GM21447 (cell line): ENCODE measurements around the gene SSH2.

Experiments
- ATAC-seq: cut with Tn5 transposase; IDR thresholded peaks from one replicate; pipeline ENCODE4 v1.9.1; 2021; ENCODE audit not compliant: unreplicated experiment

SSH2 gene

DNA sequence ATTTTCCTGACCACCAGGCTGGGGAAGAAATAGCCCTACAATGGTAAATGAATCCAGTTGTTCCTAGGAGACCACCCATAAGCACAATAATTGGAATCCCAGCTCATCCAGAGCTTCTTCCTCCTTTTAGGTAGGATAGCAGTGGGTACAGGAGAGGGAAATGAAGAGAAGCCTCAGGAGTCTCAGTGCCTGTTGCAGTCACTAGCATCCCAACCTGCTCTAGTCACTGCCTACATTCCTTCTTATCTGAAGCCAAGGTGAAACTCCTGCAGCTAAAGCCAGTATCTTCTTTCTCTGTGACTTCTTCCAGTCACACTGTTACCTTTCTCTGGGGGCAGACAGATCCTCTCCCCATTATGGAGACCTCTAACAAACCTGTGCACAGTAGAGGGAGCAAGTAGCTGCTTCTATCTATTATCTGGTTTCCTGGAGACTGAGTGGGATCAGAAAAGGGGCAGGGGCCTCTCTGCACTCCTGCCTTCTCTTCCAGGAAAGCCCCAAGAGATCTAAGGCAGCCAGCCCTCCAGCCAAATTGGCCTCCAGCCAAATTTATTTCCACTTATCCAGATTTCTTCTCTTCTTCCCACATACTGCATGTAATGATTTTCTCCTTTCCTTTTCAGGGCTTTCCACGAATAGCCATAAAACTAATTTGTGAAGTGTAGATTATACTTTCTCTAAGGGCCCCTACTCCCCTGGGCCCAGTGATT lies 85.5 kb downstream of the SSH2 start:
- no peak for ATAC-seq

DNA sequence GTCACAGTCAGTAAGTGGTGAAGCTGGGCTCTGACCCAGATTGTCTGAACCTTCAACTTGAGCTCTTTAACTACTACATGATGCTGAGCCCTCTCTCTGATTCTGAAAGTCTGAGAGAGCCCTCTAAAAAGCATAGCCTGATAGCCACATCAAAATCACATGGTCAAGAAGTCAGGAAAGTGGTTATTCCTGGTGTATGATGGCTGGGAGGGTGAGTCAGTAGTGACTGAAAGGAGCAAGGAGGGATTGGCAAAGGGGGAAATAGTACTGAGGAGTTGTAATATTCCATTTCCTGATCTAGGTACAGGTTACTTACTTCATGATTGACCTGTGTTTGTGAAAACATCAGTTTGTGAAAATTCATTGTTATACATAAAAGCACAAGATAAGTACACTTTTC lies 89.1 kb downstream of the SSH2 start:
- ATAC-seq = no peak

DNA sequence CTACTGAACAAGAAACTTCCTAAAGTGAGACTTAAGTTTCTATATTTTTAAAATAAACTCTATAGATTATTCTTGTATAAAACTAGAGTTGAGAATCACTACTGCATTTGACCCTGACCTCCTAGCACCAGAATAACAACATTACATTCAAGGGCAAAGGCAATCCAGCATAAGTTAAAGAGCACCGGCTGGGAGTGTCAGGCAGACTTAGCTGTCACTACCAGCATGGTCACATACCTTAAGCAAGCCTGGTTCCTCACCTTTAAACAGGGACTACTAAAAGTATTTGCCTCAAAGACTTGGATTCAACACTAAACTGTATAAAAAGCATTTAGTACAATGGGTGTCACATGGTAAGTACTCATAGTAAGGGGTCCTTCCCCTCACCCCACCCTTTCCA lies 90.4 kb downstream of the SSH2 start:
- no peak for ATAC-seq

DNA sequence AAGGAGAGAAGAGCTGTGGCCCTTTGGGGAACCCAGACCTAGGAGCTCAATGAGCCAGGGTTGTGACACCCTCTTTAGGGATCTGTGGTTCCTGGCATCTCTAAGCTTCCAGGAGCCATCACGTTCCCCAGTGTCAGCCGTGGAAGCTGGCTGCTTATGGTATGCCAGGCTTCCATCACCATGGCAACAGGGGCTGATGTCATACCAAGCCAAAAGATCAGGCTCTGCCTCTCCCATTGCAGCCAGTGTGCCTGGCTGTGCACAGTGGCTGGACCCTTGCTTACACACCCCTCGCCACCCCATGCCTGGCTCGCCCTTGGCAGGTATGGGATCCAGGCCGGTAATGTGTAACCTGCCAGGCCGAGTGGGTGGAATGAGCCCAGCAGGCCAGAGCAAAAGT lies 91.1 kb downstream of the SSH2 start:
- no peak for ATAC-seq

DNA sequence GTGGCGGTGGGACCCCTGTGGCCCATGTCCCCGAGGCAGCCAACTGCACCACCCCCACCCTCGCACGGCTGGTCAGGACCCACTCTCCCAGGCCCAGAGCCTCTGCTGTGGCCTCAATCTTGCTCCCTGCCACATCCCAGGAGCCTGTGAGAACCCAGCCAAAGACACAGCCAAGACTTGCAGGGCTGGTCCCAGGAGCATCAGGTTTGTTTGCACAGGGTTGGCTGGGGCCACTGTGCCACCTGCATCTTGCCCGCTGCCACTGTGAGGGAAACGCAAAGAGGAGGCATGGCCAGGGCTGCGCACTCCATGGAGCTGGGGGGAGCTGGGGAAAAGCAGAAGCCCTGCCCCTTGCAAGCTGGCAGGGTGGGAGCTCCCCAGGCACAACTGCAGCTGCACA lies 92.5 kb downstream of the SSH2 start:
- ATAC-seq = no peak

DNA sequence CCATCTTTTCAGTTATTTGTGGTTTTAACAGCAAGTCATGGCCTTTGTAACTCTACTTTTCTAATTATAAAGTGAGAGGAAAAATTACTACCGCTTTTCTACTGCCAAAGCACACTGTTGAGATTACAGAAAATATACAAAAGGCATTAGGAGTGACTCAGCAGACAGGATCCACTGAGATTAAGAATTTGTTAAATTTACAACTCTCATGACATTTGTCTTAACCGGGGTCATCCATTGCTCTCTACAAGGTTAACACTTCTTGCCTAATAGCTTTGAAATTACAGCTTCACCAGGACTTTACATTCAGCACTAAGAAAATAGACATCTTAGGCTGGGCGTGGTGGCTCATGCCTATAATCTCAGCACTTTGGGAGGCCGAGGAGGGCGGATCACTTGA lies 93.4 kb downstream of the SSH2 start:
- no peak for ATAC-seq

DNA sequence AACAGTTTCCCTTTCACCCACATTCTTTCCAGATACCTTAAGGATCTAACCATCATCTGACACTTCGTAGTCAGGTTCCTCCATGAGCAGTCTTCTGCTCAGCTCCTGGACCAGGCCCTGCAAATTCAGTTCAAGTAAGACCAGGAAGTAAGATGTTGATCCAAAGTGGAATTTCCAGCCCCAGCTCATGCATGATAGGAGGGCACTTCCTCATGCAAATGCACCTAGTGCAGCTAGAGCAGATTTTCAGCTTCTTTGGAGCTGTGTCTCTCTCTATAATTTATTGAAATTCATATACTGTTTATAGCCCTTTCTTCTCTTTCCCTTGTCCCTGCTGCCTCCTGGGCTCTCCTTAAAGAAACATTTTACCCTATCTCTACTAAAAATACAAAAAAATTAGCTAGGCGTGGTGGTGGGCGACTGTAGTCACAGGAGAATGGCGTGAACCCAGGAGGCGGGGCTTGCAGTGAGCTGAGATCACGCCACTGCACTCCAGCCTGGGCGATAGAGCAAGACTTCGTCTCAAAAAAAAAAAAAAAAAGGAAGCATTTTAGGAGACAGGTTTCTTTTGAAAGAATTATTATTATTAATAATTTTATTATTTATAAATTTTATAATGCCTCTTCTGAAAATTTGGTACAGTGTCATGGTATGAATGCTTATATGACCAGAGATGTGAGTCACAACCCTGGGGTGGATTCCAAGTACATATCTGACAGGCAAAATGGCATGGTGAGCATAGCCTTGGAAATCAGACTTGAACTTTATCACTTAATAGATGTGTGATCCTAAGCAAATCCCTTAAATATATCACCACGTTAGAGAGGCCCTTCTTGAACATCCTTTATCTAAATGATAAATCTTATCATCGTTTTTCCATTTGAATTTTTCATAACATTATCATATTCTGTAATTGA lies 94.3 kb downstream of the SSH2 start:
- ATAC-seq = no peak

DNA sequence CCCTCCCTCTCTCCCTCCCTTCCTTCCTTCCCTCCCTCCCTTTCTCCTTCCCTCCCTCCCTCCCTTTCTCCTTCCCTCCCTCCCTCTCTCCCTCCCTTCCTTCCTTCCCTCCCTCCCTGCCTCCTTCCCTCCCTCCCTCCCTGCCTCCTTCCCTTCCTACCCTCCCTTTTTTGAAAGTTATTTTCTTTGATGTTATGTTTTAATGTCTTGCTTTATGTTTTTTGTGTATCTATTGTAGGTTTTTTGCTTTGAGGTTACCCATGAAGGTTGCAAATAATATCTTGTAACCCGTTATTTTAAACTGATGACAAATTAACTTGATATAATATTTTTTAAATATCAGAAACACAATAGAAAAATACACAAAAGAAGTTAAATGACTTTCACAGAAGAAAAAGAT lies 96.2 kb downstream of the SSH2 start:
- no peak for ATAC-seq

DNA sequence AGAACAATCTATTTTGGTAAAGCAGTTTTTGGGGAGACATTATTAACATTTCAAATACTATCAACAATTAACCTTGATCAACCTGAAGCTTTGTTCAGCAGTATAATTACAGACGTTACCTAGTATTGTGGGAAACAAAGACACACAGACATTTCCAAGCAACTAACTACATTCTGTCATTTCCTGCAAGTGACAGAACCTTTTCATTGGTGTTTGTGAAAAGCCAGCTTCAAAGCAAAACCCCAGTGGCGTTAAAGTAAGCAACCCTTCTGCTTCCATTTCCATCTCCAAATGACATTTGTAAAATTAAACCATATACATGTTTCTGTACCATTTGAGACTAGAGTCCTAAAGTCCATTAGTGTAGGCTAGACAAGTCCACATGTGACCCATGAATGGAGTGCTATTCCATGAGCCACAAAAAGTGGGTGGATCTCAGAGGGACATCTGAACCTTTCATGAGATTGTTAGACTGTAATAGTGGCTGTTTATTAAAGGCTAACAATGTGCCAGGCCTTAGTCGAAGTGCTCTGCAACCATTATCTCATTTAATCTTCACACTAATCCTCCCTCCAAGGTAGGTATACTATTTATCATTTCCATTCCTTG lies 101.2 kb downstream of the SSH2 start:
- no peak for ATAC-seq

DNA sequence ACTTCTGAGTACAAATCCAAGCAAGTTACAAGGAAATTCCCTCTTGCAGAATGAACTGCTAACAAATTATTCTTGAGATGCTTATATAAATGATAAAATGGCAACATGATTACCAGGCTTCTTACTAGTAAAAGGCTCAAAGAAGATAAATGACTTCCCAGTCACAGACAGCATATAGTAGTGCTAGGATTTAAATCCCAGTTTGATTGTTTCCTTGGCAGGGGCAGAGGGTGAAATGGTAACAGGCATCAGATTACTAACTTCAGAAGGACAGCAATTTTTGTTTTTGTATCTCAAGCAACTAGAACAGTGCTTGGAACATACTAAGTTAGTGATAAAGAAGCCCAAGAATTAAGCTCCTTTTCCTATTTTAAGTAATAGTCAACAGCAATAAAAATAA lies 102.8 kb downstream of the SSH2 start:
- no peak for ATAC-seq

DNA sequence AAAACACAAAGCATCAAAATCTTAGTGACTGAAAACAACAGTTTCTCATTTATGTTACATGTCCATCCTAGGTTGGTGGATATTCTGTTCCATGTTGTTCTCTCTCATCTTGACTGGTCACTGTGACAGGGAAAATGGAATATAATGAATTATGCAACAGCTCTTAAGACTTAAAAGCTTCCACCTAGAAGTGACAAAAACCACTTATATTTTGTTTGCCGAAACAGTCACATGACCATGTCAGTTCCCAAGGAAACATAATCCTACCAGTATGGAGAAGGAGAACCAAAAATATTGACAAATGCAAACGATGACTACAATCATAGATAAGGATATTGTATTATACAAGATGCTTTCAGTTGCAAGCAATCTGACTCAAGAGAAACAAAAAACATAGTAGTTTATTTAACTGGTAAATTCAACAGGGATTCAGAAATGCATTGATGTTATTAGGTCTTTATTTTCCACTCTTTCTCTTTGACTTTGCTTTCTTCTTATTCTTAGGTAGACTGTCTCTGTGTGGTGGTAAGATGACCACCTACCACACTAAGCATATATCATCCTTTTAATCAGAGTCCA lies 103.8 kb downstream of the SSH2 start:
- no peak for ATAC-seq

DNA sequence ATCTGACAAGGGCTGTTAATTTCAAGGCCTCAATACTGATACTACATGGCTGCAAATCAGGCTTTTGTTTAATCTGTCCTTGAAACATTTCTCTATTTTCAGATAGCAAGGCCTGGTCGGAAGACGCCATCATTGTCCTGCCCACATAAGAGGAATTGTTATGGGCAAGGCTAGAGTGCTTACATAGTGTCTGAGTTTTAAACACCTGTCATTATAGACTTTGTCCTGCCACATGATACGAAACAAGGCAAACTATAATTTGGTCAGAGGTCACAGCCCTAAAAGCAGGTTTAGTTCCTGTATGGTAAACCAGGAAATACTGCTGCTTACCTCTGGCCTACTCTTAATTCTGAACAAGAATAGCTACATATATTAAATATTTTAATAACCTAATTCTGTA lies 104.4 kb downstream of the SSH2 start:
- no peak for ATAC-seq

DNA sequence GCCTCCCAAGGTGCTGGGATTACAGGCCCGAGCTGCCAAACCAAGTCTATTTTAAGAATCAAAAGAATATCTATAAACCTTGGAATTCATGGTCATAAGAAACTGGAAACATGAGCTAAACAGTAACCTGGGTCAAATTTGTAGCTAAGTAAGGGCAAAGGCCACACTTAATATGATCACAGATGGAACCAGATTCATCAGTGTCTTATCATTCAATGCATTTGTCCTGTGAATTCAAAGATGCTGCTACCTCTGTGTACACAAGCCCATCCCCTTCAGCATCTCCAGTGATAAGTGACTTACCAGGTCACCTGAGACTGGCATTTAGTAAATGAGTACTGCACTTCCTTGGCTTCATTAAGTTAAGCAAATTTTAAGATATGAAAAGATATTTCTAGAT lies 108.1 kb downstream of the SSH2 start:
- ATAC-seq = no peak

DNA sequence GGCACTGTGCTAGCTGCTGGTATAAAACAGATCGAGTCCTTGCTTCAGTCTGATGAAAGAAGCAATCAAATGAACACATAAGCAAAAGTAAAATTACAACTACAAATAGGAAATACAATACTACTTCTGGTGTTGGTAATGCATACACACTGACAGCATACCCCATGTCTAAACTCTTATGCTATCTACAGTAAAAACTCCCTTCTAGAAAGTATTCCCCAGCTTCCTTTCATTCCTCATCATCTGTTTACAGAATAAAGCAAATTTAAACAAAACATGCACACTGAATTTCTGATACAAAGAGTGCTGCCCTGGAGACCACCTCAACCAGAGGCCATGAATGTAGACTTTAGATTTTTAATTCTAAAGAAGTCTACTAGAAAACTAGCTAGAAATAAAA lies 109.6 kb downstream of the SSH2 start:
- no peak for ATAC-seq

DNA sequence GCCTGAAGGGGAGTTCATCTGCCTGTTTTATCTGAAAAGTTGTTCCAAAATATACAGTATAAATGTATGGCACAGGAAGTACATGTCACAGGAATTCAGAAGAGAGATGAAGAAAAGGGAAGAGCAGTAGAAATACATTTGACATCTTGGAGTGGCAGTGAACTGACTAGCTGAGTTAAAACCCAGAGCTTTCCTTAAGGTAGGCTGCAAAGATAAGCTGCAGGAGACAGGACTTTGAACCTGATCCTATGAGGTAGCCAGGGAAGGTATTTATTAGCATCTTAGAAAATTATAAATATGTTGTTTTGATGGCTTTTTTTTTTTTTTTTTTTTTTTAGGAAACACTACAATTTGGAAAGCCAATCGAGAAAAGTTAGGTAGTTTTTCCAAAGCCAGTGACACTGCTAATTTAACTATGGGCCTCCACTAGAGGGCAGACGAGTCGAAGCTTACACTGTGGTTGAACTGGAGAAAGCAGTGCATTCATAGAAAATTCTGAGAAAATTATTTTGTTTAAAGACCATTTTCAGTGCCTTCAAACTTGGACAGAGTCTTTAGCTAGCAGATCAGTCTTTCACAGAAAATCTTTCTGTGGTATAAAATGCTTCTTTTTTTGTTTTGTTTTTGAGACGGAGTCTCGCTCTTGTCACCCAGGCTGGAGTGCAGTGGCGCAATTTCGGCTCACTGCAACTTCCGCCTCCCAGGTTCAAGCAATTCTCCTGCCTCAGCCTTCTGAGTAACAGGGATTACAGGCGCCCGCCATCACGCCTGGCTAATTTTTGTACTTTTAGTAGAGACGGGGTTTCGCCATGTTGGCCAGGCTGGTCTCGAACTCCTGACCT lies 122.3 kb downstream of the SSH2 start:
- no peak for ATAC-seq

DNA sequence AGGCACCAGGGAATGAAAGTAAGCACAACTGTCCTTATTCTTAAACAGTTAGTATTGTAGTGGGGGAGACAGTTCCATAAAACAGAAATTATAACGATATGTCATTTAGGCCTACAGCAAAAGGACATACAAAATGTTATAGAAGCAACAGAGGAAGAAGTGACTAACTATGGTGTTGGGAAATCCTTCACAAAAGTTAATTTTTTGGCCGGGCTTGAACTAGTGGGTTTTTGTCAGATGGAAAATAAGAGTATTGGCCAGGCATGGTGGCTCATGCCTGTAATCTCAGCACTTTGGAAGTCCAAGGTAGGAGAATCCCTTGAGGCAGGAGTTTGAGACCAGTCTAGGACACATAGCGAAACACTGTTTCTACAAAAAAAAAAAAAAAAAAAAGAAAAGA lies 127.8 kb downstream of the SSH2 start:
- no peak for ATAC-seq

DNA sequence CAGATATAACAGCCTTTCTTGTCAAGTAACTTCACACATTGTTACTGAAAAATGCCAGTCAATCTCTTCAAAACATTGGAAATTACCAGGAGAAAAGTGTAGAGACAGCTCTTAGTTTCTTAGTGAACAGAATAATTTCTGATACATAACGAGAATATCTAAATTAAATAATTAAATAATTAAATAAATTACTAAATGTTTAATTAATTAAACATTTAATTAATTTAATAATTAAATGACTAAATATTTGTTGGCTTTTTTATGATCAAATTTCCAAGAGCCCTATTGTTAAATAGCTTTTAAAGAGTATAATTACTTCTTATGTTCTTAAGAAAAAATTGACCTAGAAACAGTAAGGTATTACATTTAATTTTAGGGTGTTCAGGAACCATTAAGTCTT lies 129.6 kb downstream of the SSH2 start:
- no peak for ATAC-seq

DNA sequence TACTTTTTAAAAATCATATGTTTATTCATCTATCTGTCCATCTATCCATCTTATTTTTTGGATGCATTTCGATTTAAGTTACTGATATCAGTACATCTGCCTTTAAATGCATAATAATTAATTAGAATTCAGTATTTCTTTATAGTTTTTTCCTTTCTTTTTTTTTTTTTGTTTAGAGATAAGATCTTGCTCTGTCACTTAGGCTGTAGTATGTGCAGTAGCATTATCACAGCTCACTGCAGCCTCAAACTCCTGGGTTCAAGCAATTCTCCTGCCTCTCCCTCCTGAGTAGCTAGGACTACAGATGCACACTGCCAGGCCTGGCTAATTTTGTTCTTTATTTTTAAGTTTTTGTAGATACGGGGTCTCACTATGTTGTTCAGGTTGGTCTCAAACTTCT lies 133.4 kb downstream of the SSH2 start:
- no peak for ATAC-seq

DNA sequence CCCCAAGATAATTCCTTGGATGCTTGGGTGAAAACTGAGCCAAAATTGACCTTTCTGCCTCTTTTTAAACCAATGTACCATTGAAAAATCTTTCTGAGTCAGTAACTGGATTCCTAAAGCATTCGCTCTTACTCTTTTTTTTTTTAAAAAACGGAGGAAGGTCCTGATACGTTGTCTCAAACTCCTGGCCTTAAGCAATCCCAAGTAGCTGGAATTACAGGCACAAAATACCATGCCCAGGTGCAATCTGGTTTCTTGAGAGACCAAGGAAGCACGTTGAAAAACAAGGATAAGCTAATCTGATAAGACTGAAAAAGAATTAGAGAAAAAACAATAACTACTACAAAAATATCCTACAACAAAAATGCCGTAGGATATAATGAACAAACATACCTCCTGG lies 136.5 kb downstream of the SSH2 start:
- ATAC-seq = no peak

DNA sequence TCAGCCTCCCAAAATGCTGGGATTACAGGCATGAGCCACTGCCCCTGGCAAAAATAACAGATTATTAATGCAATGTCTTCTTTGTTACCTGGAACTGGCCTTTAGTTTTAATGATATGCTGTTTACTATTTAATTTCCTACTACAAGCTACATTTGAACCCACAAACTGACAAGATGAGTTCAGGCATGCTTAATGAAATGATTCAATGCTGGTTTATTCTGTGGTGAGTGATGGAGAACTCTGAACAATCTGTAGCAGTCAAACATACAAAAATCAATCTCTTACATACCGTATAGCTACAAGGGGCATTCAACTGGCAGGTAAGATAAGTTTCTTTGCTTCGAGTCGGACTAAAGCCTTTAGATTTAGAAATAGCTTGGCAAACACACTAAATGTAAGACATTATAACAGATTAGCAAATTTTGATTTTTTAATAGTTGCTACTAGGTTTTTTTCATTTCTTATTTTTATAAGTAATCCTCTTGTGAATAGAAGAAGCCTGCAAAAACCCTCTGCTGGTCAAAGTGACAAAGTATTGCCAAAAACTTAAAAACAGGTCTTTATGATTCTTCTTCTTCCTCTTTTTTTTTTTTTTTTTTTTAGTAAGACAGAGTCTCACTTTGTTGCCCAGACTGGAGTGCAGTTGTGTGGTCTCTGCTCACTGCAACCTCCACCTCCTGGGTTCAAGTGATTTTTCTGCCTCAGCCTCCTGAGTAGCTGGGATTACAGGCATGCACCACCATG lies 138.5 kb downstream of the SSH2 start:
- ATAC-seq = no peak
